ENCODE results near the gene JPT2.

The JPT2 gene

DNA sequence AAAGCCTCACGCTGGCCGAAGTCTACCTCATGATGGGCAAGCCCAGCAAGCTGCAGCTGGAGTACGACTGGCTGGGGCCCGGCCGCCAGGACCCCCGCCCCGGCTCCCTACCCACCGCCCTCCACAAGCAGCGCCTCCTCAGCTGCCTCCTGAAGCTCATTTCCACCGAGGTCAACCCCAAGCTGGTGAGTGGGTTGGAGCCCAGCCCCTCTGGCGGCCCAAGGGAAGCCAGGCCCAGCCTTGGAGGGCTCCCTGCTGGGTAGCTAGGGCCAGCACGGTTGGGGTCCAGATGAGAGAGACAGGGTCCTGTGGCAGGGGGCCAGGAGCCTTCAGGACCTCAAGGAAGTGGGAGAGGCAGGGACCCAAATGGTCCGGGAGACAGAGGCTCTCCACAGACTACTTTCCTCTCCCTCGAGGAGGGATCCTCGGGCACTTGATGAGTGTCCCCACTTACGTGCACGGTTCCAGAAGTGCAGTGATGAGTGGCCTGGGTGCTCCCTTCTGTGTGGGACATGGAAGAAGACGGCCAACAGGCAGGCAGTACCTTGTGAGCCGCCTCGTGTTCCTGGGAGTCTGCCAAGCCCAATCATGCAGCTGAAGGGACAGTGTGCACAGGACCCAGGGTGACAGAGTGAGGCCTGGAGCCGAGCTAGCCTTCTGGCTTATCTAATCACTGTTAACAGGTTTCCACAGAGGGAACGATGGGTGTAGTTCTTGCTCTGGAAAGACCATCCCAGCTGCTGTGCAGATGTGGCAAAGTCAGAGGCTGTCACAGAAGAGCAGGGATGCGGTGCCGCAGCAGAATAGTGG, 21.1 kb upstream of the JPT2 start:
- Histone ChIP-seq H3K27me3 (ENCODE audit: control insufficient read depth in 3 of 3, insufficient read depth in 3 of 3, low read depth in 1 of 3, low read length in 3 of 3) (no peaks in the 10 kb centered on the region), H3K4me2 (ENCODE audit: insufficient read depth, low read length, poor library complexity, severe bottlenecking) (no peak overlapping the region), H2BK15ac (ENCODE audit: low read length) (no peak overlapping the region), H3K9ac (ENCODE audit: low read depth, low read length, poor library complexity) (no peak overlapping the region), H3K27ac (replicated peaks; ENCODE audit: low read length) (no peak overlapping the region), H3K4me3 (ENCODE audit: low read length in 2 of 2) (no peak overlapping the region), H3K4ac (ENCODE audit: low read length) (no peak overlapping the region), H4K91ac (ENCODE audit: low read depth, low read length, poor library complexity) (no peak overlapping the region), H3K4me1 (ENCODE audit: control insufficient read depth in 2 of 2, insufficient read depth in 1 of 2, low read depth in 1 of 2, low read length in 2 of 2) (no peaks in the 10 kb centered on the region), H4K8ac (ENCODE audit: low read depth, low read length) (no peak overlapping the region), H3K14ac (ENCODE audit: low read length) (no peak overlapping the region), H3K79me1 (ENCODE audit: low read depth, low read length) (peaks cover 5% of the 10 kb centered on the region), H2AK5ac (ENCODE audit: low read depth, low read length) (no peak overlapping the region), H3K36me3 (replicated peaks in 1 of 2; ENCODE audit: control insufficient read depth in 2 of 2, insufficient read depth in 2 of 2, low read length in 2 of 2) (peaks cover 64 to 90% of the 10 kb centered on the region in 2 donors), H3K18ac (ENCODE audit: low read length) (no peak overlapping the region), H3K9me3 (replicated peaks in 1 of 2; ENCODE audit: control insufficient read depth in 2 of 2, insufficient read depth in 1 of 2, low read depth in 1 of 2, low read length in 2 of 2) (peaks cover 0 to 1% of the 10 kb centered on the region in 2 donors), H2AFZ (ENCODE audit: low read length) (no peak overlapping the region), H3K23ac (ENCODE audit: low read depth, low read length, poor library complexity) (peak overlapping the region; percentile 61), H2BK12ac (ENCODE audit: low read length) (no peak overlapping the region), H2BK5ac (ENCODE audit: low read length) (no peak overlapping the region), H2BK120ac (ENCODE audit: low read depth, low read length) (no peak overlapping the region)
- no CpG with 5 or more reads among the region's 24 CpGs for WGBS, 2 donors (ENCODE audit: extremely low coverage in 2 of 2, insufficient read length in 2 of 2, insufficient replicate concordance in 1 of 2)
- DNase-seq (ENCODE audit: low spot score): no peak

DNA sequence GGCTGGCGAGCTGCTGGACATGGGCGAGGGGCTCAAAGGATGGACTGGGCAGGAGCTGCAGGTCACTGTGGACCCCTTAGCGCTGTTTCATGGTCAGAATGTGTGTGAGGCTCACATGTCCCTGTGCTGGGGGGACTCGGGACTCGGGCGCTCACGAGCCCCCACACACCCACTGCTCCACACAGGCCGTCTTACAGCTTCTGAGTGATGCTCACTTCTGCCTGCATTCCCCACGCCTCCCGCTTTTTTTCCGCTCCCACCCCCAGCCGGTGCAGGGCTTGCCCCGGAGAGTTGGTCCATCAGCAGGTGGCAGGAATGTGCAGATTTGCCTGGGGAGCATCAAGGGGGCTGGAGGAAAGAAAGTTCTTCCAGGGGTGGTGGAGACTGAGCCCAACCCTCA, 20.2 kb upstream of the JPT2 start:
- H2AK5ac ChIP-seq (ENCODE audit: low read depth, low read length): no peak overlapping the region
- no CpG with 5 or more reads among the region's 13 CpGs for WGBS, 2 donors (ENCODE audit: extremely low coverage in 2 of 2, insufficient read length in 2 of 2, insufficient replicate concordance in 1 of 2)
- DNase-seq (ENCODE audit: low spot score): no peak
- no peak overlapping the region for H3K9ac ChIP-seq (ENCODE audit: low read depth, low read length, poor library complexity)
- H2BK12ac ChIP-seq (ENCODE audit: low read length): no peak overlapping the region
- H2BK5ac ChIP-seq (ENCODE audit: low read length): no peak overlapping the region
- no peaks in the 10 kb centered on the region for H3K27me3 ChIP-seq (ENCODE audit: control insufficient read depth in 3 of 3, insufficient read depth in 3 of 3, low read depth in 1 of 3, low read length in 3 of 3)
- peaks cover 63 to 90% of the 10 kb centered on the region in 2 donors for H3K36me3 ChIP-seq (replicated peaks in 1 of 2; ENCODE audit: control insufficient read depth in 2 of 2, insufficient read depth in 2 of 2, low read length in 2 of 2)
- H3K79me1 ChIP-seq (ENCODE audit: low read depth, low read length): peaks cover 5% of the 10 kb centered on the region
- H2BK120ac ChIP-seq (ENCODE audit: low read depth, low read length): no peak overlapping the region
- no peak overlapping the region for H3K27ac ChIP-seq (replicated peaks; ENCODE audit: low read length)
- no peaks in the 10 kb centered on the region for H3K9me3 ChIP-seq (replicated peaks in 1 of 2; ENCODE audit: control insufficient read depth in 2 of 2, insufficient read depth in 1 of 2, low read depth in 1 of 2, low read length in 2 of 2)
- no peak overlapping the region for H3K4me2 ChIP-seq (ENCODE audit: insufficient read depth, low read length, poor library complexity, severe bottlenecking)
- H3K4me1 ChIP-seq (ENCODE audit: control insufficient read depth in 2 of 2, insufficient read depth in 1 of 2, low read depth in 1 of 2, low read length in 2 of 2): no peaks in the 10 kb centered on the region
- peak overlapping the region; percentile 61 for H3K23ac ChIP-seq (ENCODE audit: low read depth, low read length, poor library complexity)
- H2AFZ ChIP-seq (ENCODE audit: low read length): no peak overlapping the region
- H3K4ac ChIP-seq (ENCODE audit: low read length): no peak overlapping the region
- H4K91ac ChIP-seq (ENCODE audit: low read depth, low read length, poor library complexity): no peak overlapping the region
- no peak overlapping the region for H2BK15ac ChIP-seq (ENCODE audit: low read length)
- no peak overlapping the region for H3K4me3 ChIP-seq (ENCODE audit: low read length in 2 of 2)
- no peak overlapping the region for H3K14ac ChIP-seq (ENCODE audit: low read length)
- no peak overlapping the region for H4K8ac ChIP-seq (ENCODE audit: low read depth, low read length)
- H3K18ac ChIP-seq (ENCODE audit: low read length): no peak overlapping the region

DNA sequence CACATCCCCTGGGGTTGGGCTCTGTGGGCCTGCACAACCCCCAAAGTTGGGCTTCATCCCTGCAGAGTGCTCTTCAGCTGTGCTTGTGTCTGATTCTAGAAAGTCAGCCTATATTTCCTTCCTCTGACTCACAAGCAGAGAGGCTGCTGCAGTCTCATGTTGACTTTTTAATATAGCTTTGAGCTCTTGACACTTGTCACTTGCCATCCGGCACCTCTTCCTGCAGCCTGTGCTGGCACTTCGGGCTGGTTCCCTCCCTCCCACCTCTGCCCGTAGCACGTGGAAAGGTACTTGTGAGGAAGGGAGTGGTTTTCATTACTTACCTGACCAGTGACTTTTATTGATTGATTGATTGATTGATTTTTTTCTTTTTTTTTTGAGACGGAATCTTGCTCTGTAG, 19.0 kb upstream of the JPT2 start:
- H3K23ac ChIP-seq (ENCODE audit: low read depth, low read length, poor library complexity): no peak overlapping the region
- H3K9me3 ChIP-seq (replicated peaks in 1 of 2; ENCODE audit: control insufficient read depth in 2 of 2, insufficient read depth in 1 of 2, low read depth in 1 of 2, low read length in 2 of 2): no peaks in the 10 kb centered on the region
- H4K91ac ChIP-seq (ENCODE audit: low read depth, low read length, poor library complexity): no peak overlapping the region
- peaks cover 1% of the 10 kb centered on the region for H3K79me1 ChIP-seq (ENCODE audit: low read depth, low read length)
- H3K18ac ChIP-seq (ENCODE audit: low read length): no peak overlapping the region
- no peak overlapping the region for H2BK120ac ChIP-seq (ENCODE audit: low read depth, low read length)
- no peak overlapping the region for H2AFZ ChIP-seq (ENCODE audit: low read length)
- no peak overlapping the region for H3K4me2 ChIP-seq (ENCODE audit: insufficient read depth, low read length, poor library complexity, severe bottlenecking)
- H3K4me3 ChIP-seq (ENCODE audit: low read length in 2 of 2): no peak overlapping the region
- WGBS, 2 donors (ENCODE audit: extremely low coverage in 2 of 2, insufficient read length in 2 of 2, insufficient replicate concordance in 1 of 2): no CpG with 5 or more reads among the region's 5 CpGs
- H3K27me3 ChIP-seq (ENCODE audit: control insufficient read depth in 3 of 3, insufficient read depth in 3 of 3, low read depth in 1 of 3, low read length in 3 of 3): no peaks in the 10 kb centered on the region
- no peaks in the 10 kb centered on the region for H3K4me1 ChIP-seq (ENCODE audit: control insufficient read depth in 2 of 2, insufficient read depth in 1 of 2, low read depth in 1 of 2, low read length in 2 of 2)
- no peak overlapping the region for H3K27ac ChIP-seq (replicated peaks; ENCODE audit: low read length)
- no peak overlapping the region for H4K8ac ChIP-seq (ENCODE audit: low read depth, low read length)
- no peak overlapping the region for H2BK12ac ChIP-seq (ENCODE audit: low read length)
- H2BK15ac ChIP-seq (ENCODE audit: low read length): no peak overlapping the region
- H3K14ac ChIP-seq (ENCODE audit: low read length): no peak overlapping the region
- no peak overlapping the region for H3K4ac ChIP-seq (ENCODE audit: low read length)
- DNase-seq (ENCODE audit: low spot score): no peak
- peaks cover 64 to 94% of the 10 kb centered on the region in 2 donors for H3K36me3 ChIP-seq (replicated peaks in 1 of 2; ENCODE audit: control insufficient read depth in 2 of 2, insufficient read depth in 2 of 2, low read length in 2 of 2)
- no peak overlapping the region for H2BK5ac ChIP-seq (ENCODE audit: low read length)
- H2AK5ac ChIP-seq (ENCODE audit: low read depth, low read length): no peak overlapping the region
- no peak overlapping the region for H3K9ac ChIP-seq (ENCODE audit: low read depth, low read length, poor library complexity)

DNA sequence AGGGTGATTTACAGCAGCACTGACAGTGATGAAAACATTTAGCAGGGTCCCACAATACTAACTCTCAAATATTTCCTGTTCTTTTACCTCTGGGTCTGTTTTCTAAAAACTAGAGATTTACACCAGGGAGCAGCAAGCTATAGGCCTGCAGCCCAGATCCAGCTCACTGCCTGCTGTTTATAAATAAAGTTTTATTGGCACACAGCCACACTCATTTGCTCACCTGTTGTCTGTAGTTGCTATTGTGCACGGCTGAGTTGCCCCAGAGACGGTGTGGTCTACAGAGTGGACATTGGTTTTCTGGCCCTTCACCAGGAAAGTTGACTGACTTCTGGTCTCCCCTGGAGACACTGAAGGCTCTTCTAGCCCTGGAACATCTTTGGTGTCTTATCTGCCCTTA, 16.3 kb upstream of the JPT2 start:
- Histone ChIP-seq H2BK15ac (ENCODE audit: low read length) (no peak overlapping the region), H3K23ac (ENCODE audit: low read depth, low read length, poor library complexity) (no peak overlapping the region), H3K9me3 (replicated peaks in 1 of 2; ENCODE audit: control insufficient read depth in 2 of 2, insufficient read depth in 1 of 2, low read depth in 1 of 2, low read length in 2 of 2) (no peaks in the 10 kb centered on the region), H2AFZ (ENCODE audit: low read length) (no peak overlapping the region), H2BK12ac (ENCODE audit: low read length) (no peak overlapping the region), H3K4me2 (ENCODE audit: insufficient read depth, low read length, poor library complexity, severe bottlenecking) (no peak overlapping the region), H2BK120ac (ENCODE audit: low read depth, low read length) (no peak overlapping the region), H2AK5ac (ENCODE audit: low read depth, low read length) (no peak overlapping the region), H3K9ac (ENCODE audit: low read depth, low read length, poor library complexity) (no peak overlapping the region), H3K18ac (ENCODE audit: low read length) (no peak overlapping the region), H3K4me3 (ENCODE audit: low read length in 2 of 2) (no peak overlapping the region), H3K36me3 (replicated peaks in 1 of 2; ENCODE audit: control insufficient read depth in 2 of 2, insufficient read depth in 2 of 2, low read length in 2 of 2) (peaks cover 64 to 92% of the 10 kb centered on the region in 2 donors), H3K4me1 (ENCODE audit: control insufficient read depth in 2 of 2, insufficient read depth in 1 of 2, low read depth in 1 of 2, low read length in 2 of 2) (no peaks in the 10 kb centered on the region), H3K27me3 (ENCODE audit: control insufficient read depth in 3 of 3, insufficient read depth in 3 of 3, low read depth in 1 of 3, low read length in 3 of 3) (no peaks in the 10 kb centered on the region), H3K4ac (ENCODE audit: low read length) (no peak overlapping the region), H2BK5ac (ENCODE audit: low read length) (no peak overlapping the region), H3K14ac (ENCODE audit: low read length) (no peak overlapping the region), H3K27ac (replicated peaks; ENCODE audit: low read length) (no peak overlapping the region), H4K91ac (ENCODE audit: low read depth, low read length, poor library complexity) (no peak overlapping the region), H3K79me1 (ENCODE audit: low read depth, low read length) (no peaks in the 10 kb centered on the region), H4K8ac (ENCODE audit: low read depth, low read length) (no peak overlapping the region)
- no CpG with 5 or more reads among the region's 2 CpGs for WGBS, 2 donors (ENCODE audit: extremely low coverage in 2 of 2, insufficient read length in 2 of 2, insufficient replicate concordance in 1 of 2)
- DNase-seq (ENCODE audit: low spot score): no peak
